Measurements from ENCODE around the gene CHPT1. TPM values are rescaled to one million over a fixed set of nuclear protein-coding genes. Genes with fewer than 3 reads are reported as not detected.

CHPT1 gene
- total and polyA plus RNA-seq, 9 of the 15 experiments (the other 6 are each of a cell fraction or from before 2014, with no cell fraction given): 15.3 to 210 (median 91.9) TPM

DNA sequence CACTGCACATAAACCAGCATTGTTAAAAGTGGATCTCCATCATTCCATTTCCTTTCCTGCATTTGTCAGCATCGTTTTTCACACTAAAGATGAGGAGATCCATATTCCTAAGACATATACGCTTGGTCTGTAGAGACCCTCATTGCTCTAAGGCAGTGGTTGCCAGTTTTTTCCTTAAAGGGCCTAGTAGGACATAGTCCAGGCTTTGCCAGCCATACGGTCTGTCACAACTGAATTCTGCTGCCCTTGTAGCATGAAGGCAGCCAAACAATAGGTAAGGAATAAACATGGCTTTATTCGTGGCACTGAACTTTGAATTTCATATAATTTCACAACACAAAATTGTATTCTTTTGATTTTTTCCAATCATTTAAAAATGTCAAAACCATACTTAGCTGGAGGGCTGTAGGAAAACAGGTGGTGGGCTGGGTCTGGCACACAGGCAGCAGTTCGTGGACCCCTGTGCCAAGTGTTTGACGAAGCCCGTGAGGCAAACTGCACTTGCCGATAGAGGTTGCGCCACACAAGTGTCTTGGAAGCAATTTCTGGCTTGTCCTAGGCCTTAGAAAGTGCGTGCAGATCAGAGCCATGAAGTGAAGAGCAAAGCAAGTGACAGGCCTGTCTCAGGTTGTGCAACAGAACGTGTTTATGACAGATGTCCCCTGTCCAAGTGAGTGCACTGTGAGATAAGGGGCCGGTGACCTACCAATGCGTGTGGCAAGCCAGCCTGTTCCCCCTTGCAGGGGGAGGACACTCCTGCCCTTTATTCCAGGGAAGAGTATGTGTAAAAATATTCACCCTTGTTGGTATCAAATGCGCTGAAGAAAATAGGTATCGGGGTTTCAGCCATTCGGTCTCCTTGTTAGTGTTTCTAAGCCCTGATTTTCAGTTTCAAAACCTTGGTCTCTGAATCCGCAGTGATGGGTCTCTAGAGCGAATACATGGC lies 916 bp upstream of the CHPT1 start (continued):
- TF ChIP-seq, protein P1, sequence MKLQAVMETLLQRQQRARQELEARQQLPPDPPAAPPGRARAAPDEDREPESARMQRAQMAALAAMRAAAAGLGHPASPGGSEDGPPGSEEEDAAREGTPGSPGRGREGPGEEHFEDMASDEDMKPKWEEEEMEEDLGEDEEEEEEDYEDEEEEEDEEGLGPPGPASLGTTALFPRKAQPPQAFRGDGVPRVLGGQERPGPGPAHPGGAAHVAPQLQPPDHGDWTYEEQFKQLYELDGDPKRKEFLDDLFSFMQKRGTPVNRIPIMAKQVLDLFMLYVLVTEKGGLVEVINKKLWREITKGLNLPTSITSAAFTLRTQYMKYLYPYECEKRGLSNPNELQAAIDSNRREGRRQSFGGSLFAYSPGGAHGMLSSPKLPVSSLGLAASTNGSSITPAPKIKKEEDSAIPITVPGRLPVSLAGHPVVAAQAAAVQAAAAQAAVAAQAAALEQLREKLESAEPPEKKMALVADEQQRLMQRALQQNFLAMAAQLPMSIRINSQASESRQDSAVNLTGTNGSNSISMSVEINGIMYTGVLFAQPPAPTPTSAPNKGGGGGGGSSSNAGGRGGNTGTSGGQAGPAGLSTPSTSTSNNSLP (IDR thresholded peaks at IDR 0.05; ENCODE audit: borderline replicate concordance, low read depth, low read length): no peak; the same call in 1 of the 2 replicates
- TF ChIP-seq ZNF232 (CRISPR knock-in tag; IDR thresholded peaks at IDR 0.05): no peak
- TF ChIP-seq KHSRP (IDR thresholded peaks at IDR 0.05): no peak
- no peak for TF ChIP-seq ATF7 (IDR thresholded peaks at IDR 0.05)
- TF ChIP-seq GABPA (tag; conservative IDR thresholded peaks at IDR 0.05; ENCODE audit: low read depth): peak; percentile 16; the same call in 1 of the 2 replicates
- no peak for TF ChIP-seq ZNF140 (CRISPR knock-in tag; IDR thresholded peaks at IDR 0.05)
- no peak for TF ChIP-seq ZNF354B (CRISPR knock-in tag; IDR thresholded peaks at IDR 0.05)
- TF ChIP-seq, protein P2, sequence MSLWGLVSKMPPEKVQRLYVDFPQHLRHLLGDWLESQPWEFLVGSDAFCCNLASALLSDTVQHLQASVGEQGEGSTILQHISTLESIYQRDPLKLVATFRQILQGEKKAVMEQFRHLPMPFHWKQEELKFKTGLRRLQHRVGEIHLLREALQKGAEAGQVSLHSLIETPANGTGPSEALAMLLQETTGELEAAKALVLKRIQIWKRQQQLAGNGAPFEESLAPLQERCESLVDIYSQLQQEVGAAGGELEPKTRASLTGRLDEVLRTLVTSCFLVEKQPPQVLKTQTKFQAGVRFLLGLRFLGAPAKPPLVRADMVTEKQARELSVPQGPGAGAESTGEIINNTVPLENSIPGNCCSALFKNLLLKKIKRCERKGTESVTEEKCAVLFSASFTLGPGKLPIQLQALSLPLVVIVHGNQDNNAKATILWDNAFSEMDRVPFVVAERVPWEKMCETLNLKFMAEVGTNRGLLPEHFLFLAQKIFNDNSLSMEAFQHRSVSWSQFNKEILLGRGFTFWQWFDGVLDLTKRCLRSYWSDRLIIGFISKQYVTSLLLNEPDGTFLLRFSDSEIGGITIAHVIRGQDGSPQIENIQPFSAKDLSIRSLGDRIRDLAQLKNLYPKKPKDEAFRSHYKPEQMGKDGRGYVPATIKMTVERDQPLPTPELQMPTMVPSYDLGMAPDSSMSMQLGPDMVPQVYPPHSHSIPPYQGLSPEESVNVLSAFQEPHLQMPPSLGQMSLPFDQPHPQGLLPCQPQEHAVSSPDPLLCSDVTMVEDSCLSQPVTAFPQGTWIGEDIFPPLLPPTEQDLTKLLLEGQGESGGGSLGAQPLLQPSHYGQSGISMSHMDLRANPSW (CRISPR knock-in tag; IDR thresholded peaks at IDR 0.05): no peak
- TF ChIP-seq SMAD3 (CRISPR knock-in tag; conservative IDR thresholded peaks at IDR 0.05): 0 out of 2 replicates have a peak, but pooled peaks have one; percentile 66
- TF ChIP-seq, protein P3, sequence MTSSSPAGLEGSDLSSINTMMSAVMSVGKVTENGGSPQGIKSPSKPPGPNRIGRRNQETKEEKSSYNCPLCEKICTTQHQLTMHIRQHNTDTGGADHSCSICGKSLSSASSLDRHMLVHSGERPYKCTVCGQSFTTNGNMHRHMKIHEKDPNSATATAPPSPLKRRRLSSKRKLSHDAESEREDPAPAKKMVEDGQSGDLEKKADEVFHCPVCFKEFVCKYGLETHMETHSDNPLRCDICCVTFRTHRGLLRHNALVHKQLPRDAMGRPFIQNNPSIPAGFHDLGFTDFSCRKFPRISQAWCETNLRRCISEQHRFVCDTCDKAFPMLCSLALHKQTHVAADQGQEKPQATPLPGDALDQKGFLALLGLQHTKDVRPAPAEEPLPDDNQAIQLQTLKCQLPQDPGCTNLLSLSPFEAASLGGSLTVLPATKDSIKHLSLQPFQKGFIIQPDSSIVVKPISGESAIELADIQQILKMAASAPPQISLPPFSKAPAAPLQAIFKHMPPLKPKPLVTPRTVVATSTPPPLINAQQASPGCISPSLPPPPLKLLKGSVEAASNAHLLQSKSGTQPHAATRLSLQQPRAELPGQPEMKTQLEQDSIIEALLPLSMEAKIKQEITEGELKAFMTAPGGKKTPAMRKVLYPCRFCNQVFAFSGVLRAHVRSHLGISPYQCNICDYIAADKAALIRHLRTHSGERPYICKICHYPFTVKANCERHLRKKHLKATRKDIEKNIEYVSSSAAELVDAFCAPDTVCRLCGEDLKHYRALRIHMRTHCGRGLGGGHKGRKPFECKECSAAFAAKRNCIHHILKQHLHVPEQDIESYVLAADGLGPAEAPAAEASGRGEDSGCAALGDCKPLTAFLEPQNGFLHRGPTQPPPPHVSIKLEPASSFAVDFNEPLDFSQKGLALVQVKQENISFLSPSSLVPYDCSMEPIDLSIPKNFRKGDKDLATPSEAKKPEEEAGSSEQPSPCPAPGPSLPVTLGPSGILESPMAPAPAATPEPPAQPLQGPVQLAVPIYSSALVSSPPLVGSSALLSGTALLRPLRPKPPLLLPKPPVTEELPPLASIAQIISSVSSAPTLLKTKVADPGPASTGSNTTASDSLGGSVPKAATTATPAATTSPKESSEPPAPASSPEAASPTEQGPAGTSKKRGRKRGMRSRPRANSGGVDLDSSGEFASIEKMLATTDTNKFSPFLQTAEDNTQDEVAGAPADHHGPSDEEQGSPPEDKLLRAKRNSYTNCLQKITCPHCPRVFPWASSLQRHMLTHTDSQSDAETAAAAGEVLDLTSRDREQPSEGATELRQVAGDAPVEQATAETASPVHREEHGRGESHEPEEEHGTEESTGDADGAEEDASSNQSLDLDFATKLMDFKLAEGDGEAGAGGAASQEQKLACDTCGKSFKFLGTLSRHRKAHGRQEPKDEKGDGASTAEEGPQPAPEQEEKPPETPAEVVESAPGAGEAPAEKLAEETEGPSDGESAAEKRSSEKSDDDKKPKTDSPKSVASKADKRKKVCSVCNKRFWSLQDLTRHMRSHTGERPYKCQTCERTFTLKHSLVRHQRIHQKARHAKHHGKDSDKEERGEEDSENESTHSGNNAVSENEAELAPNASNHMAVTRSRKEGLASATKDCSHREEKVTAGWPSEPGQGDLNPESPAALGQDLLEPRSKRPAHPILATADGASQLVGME (CRISPR knock-in tag; IDR thresholded peaks at IDR 0.05): no peak; the same call in 1 of the 2 replicates
- no peak for TF ChIP-seq SLC30A9 (CRISPR knock-in tag; IDR thresholded peaks at IDR 0.05)
- TF ChIP-seq, protein P4, sequence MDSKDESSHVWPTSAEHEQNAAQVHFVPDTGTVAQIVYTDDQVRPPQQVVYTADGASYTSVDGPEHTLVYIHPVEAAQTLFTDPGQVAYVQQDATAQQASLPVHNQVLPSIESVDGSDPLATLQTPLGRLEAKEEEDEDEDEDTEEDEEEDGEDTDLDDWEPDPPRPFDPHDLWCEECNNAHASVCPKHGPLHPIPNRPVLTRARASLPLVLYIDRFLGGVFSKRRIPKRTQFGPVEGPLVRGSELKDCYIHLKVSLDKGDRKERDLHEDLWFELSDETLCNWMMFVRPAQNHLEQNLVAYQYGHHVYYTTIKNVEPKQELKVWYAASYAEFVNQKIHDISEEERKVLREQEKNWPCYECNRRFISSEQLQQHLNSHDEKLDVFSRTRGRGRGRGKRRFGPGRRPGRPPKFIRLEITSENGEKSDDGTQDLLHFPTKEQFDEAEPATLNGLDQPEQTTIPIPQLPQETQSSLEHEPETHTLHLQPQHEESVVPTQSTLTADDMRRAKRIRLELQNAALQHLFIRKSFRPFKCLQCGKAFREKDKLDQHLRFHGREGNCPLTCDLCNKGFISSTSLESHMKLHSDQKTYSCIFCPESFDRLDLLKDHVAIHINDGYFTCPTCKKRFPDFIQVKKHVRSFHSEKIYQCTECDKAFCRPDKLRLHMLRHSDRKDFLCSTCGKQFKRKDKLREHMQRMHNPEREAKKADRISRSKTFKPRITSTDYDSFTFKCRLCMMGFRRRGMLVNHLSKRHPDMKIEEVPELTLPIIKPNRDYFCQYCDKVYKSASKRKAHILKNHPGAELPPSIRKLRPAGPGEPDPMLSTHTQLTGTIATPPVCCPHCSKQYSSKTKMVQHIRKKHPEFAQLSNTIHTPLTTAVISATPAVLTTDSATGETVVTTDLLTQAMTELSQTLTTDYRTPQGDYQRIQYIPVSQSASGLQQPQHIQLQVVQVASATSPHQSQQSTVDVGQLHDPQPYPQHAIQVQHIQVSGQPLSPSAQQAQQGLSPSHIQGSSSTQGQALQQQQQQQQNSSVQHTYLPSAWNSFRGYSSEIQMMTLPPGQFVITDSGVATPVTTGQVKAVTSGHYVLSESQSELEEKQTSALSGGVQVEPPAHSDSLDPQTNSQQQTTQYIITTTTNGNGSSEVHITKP (IDR thresholded peaks at IDR 0.05; ENCODE audit: partially characterized antibody): no peak

All from K562 (cell line).